ENCODE results near the gene PYCARD.
"Not testable (repeated sequence)": the region's sequence is repeated elsewhere in the genome, so short reads cannot be mapped to it uniquely, and the experiment has no call there.

PYCARD gene

DNA sequence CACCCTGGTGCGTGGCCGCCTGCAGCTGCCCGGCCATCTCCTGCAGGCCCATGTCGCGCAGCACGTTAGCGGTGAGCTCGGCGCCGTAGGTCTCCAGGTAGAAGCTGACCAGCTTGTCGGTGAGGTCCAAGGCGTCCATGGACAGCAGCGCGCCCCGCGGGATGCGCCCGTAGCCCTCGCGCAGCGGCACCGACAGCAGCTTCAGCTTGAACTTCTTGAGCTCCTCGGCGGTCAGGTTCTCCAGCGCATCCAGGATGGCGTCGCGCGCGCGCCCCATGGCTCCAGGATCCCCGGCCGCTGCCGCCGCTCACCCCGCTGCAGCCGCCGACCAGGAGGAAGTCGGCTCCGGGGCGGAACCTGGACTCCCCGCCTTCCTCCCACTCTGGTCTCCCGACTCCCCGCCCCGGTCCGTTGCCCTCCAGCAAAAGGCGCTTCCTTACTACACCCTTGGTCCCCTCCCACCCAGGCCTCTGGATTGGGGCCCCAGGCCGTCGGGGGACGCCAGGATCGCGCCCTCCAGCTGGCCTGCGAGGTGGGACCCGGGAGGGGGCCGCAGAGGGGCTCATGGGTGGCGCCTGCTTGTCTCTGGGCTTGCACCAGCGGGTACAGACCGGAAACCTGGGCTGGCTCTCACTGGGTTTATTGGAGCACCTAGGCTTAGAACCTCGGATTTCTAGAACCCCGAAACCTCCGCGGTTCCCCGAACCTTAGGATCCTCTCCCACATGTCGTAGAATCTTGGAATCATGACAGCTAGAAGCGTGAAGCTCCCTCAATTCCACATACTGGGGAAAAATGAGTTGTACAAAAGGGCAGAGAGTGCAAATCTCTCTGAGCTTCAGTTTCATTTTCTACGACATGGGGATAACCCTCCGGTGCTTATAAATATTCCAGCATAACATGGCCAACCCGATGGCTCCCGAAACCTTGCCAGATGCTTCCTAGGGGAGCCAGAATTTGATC is at the start of gene PYCARD:
Gene PYCARD (minus strand): TSS at position 347 of the 962 bp plus-strand sequence. CDS start 70 bp downstream, at position 277.
- no peak for DNase-seq (ENCODE audit: low read depth, low spot score)

DNA sequence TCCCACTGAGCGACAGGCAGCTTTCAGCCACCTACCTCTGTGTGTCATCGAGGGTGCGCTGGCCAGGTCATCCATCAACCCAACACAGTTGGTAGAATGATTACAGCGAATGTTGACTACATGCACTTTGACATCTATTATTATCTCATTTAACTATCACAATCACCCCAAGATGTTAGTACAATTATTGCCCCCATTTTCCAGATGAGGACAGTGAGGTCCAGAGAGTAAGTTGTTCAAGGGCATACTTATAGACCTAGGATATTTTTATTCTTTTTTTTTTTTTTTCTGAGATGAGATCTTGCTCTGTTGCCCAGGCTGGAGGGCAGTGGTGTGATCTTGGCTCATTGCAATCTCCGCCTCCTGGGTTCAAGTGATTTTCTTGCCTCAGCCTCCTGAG is 48.9 kb upstream of the PYCARD start:
- no peak for DNase-seq (ENCODE audit: low read depth, low spot score)

DNA sequence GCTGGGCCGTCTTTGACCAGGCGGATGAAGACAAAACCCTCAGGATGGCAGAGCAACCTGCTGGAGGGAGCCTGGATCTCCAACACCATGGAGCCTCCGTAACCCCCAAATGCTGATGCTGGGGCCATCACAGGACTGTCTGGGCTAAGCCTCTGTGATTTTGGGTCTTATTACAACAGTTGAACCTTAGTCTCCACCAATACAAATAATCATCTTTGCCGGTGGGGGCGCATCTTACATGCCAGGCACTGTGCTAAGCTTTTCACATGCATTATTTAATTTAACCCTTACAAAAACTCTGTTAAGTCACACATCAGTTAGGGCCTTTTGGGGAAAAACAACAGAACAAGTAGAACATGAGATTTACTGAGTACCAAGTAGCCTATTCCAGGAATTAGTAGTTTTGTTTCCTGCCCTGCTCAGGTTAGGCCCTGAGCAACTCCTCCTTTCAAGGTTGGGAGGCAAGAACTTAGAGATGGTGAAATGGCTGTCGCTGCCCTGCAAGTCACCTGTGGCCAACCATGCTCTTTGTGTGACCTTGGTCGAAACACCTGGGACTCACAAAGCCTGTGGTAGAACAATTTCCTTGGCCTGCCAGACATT is 48.3 kb upstream of the PYCARD start:
- no peak for DNase-seq (ENCODE audit: low read depth, low spot score)

DNA sequence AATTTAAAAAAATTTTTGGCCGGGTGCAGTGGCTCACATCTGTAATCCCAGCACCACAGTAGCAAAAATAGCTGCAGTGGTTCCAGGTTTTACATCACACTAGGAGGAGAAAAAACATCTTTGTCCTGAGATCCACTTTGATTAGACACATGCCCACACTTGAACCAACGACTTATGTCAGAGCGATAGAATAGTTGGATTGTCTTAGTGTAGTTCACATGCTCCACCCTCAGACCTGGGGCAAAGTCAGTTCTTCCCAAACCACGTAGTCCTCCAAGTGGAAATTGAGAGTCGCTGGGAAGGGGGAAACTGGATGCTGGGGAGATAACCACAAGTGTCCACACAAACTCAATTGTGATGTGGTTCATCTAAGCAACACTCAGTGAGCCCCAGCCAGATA is 45.8 kb upstream of the PYCARD start:
- DNase-seq (ENCODE audit: low read depth, low spot score) = no peak

DNA sequence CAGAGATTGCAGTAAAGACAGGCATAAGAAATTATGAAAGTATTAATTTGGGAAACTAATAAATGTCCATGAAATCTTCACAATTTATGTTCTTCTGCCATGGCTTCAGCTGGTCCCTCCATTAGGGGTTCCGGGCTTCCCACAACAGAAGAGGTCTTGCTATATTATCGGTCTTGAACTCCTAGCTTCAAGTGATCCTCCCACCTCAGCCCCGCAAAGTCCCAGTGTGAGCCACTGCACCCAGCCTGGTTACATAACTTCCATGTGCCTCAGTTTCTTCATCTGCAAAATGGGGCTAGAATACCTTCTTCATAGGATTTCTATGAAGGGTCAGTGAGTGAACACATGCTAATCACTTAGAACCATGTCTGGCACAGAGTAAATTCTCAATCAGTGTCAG is 43.7 kb upstream of the PYCARD start:
- no peak for DNase-seq (ENCODE audit: low read depth, low spot score)

DNA sequence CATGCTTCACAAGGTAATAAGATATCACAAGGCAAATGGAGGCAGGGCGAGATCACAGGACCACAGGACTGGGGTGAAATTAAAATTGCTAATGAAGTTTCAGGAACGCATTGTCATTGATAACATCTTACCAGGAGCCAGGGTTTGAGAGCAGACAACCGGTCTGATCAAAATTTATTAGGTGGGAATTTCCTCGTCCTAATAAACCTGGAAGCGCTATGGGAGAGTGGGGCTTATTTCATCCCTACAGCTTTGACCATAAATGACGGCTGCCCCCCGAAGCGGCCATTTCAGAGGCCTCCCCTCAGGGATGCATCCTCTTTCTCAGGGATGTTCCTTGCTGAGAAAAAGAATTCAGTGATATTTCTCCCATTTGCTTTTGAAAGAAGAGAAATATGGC is 43.0 kb upstream of the PYCARD start:
- DNase-seq (ENCODE audit: low read depth, low spot score) = not testable (repeated sequence)

DNA sequence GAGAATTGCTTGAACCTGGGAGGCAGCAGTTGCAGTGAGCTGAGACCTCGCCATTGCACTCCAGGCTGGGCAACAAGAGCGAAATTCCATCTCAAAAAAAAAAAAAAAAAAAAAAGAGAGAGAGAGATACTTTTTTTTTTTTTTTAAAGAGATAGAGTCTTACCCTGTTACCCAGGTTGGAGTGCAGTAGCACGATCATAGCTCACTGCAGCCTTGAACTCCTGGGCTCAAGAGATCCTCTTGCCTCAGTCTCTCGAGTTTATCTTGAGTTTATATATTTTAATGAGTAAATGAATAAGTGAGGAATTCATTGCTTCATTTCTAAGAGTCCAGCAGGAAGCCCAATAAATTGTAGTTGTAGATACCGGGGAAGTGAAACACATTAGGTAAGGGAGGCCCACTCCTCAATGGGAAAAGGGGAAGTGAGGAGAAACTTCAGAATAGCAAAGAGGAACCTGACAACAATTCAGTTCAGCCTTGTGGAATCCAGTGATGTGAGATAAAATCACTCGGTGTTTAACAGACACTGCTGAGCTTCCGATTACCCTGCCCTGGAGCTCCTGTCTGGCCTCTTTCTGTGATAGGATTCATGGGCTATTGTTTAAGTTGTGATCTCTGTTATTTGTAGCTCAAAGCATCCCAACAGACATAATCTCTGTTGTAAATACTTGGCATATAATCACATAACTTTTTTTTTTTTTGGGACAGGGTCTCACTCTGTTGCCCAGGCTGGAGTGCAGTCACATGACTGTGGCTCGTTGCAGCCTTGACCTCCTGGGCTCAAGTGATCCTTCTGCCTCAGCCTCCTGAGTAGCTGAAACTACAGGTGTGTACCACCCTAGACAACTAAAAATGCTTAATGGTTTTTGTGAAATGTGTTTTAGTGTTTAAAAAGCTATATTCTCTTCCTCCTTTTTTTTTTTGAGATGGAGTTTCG is 41.4 kb upstream of the PYCARD start:
- no peak for DNase-seq (ENCODE audit: low read depth, low spot score)

DNA sequence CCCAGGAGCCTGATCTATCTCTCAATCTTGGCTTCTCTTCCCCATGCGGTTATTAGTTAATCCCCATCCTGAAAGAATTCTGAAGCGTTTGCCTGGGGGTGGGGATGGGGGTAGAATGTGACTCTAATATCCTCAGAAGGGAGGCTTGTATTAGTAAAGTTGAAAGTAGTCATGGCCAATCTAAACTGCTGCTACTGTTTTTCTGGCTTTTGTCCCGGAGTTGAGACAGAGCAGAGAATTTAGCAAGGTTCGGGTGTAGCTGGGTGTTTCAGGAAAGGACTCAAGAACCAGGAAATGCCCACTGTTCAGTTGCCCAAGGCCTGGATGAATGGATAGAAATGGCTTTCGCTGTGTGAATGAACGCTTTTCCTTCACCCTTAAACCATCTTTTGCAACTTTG is 39.6 kb upstream of the PYCARD start:
- DNase-seq (ENCODE audit: low read depth, low spot score) = no peak

DNA sequence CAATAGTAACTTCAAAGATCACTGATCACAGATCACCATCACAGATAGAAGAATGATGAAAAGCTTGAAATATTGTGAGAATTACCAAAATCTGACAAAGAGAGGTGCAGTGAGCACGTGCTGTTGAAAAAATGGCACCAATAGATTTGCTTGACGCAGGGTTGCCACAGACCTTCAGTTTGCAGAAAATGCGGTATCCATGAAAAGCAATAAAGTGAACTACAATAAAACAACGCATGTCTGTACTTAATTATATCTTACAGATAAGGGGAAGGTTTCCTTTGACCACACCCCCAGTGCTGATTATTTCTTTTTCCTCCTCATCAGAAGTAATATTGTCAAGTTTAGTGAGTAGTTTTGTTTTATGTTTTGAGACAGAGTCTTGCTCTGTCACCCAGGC is 35.5 kb upstream of the PYCARD start:
- DNase-seq (ENCODE audit: low read depth, low spot score) = no peak

DNA sequence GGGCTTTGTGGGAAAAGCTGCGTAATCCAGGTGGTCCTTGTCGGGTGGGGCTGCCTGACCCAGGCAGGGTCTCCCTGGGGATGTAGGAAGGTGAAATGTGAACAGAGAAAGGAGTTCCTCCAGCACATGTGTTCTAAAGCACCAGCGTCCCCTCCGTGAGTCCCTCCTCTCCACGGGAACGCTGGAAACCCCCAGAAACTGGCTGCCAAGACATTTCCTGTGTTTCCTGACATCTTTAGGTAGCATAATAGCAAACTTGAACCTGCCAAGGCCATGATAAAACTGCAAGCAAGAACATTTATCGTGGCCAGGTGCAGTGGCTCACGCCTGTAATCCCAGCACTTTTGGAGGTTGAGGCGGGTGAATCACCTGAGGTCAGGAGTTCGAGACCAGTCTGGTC is 26.9 kb upstream of the PYCARD start:
- no peak for DNase-seq (ENCODE audit: low read depth, low spot score)

DNA sequence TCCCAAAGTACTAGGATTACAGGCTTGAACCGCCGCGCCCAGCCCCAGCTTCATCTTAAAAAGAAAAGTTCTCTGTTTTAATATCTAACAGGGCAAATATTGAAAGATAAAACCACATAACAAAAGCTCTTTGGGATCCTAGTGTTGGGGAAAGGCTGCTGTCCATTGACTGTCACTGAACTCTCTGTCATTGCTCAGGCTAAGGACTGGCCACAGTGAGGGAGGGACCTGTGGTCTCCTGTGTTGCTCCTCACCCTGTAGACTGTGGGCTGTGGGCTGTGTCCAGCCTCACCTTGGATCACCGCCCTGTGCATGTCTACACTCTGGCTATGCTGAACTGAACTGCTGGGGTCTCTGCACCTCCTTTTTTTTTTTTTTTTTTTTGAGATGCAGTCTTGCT is 25.6 kb upstream of the PYCARD start:
- no peak for DNase-seq (ENCODE audit: low read depth, low spot score)

DNA sequence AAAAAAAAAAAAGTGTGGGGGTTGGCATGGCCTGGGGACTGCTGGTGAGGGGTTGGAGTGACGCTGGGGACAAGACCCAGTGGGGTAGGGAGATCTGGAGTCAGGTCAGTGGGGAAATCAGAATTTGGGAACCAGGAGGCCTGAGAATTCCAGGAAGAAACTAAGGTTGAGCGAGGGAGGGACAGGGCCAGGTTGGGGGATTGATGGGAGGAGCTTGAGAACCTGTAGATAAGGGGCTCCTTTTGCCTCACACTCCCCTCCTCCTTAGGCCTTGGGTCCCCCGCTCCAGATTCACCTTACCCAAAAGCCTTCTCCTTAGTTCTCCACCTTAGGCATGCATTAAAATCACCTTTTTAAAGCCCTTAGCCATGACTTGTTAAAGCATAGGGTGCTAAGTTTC is 22.6 kb upstream of the PYCARD start:
- DNase-seq (ENCODE audit: low read depth, low spot score) = no peak

DNA sequence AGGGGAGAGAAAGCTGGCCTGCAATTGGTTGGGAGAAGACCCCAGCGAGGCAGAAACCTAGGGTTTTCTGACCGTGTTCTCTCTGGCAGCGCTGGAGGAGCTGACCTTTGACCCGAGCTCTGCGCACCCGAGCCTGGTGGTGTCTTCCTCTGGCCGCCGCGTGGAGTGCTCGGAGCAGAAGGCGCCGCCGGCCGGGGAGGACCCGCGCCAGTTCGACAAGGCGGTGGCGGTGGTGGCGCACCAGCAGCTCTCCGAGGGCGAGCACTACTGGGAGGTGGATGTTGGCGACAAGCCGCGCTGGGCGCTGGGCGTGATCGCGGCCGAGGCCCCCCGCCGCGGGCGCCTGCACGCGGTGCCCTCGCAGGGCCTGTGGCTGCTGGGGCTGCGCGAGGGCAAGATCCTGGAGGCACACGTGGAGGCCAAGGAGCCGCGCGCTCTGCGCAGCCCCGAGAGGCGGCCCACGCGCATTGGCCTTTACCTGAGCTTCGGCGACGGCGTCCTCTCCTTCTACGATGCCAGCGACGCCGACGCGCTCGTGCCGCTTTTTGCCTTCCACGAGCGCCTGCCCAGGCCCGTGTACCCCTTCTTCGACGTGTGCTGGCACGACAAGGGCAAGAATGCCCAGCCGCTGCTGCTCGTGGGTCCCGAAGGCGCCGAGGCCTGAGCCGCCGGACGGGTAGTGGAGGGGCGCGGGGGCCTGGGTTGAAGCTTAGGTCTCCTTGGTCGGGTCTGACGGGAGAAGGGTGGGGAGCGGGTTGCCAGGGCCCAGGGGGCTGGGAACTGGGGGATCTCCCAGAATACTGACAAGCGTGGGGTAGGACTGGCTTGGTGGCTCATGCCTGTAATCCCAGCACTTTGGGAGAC is 21.8 kb upstream of the PYCARD start:
- DNase-seq (ENCODE audit: low read depth, low spot score) = no peak

DNA sequence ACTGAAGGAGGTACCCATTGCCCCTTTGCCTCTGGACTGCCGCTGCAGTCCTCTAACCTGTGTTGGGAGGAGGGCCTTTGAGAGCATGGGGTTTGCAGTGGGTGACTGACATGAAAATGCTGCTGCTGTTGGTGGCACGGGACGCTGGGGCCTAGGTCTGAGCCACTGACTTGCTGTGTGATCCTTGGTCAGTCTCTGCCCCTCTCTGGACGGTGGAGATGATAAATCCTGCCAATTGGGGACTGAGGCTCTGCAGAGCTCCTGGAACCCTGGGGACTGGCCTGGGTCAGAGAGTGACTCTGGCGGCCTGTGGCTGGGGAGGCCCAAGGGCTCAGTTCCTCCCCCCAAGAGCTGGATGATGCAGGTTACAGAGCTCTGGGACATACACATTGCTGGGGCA is 20.5 kb upstream of the PYCARD start:
- no peak for DNase-seq (ENCODE audit: low read depth, low spot score)

DNA sequence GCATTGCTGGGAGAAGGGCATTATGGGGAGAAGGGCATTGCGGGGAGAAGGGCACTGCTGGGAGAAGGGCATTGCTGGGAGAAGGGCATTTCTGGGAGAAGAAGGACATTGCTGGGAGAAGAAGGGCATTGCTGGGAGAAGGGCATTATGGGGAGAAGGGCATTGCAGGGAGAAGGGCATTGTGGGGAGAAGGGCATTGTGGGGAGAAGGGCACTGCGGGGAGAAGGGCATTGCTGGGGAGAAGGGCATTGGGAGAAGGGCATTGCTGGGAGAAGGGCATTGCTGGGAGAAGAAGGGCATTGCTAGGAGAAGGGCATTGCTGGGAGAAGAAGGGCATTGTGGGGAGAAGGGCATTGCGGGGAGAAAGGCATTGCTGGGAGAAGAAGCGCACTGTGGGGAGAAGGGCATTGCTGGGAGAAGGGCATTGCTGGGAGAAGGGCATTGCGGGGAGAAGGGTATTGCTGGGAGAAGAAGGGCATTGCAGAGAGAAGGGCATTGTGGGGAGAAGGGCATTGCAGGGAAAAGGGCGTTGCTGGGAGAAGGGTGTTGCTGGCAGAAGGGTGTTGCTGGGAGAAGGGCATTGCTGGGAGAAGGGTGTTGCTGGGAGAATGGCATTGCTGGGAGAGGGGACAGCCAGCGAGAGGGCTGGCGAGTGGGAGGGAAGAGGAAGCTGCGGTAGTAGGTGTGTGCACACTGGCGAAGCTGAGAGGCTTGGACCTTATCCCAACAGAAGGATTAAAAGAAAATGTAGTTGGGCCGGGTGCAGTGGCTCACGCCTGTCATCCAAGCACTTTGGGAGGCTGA is 19.0 kb upstream of the PYCARD start:
- no peak for DNase-seq (ENCODE audit: low read depth, low spot score)

DNA sequence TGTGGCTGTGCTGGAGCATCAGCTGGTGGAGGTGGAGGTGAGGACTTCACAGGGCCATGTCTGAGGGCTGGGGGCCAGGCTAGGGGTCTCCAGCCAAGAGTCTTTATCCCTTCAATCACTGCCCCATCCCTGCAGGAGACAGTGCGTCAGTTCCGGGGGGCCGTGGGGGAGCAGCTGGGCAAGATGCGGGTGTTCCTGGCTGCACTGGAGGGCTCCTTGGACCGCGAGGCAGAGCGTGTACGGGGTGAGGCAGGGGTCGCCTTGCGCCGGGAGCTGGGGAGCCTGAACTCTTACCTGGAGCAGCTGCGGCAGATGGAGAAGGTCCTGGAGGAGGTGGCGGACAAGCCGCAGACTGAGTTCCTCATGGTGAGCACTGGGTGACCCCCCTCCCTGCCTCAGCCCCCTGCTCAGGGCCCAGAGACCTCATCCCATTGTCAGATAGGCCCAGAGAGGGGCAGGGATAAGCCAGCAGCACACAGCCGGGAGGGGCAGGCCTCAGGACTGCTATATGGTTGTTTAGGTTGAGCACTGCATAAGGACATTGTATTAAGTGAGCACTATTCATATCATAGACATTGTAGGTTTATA is 16.7 kb upstream of the PYCARD start:
- DNase-seq (ENCODE audit: low read depth, low spot score) = no peak

DNA sequence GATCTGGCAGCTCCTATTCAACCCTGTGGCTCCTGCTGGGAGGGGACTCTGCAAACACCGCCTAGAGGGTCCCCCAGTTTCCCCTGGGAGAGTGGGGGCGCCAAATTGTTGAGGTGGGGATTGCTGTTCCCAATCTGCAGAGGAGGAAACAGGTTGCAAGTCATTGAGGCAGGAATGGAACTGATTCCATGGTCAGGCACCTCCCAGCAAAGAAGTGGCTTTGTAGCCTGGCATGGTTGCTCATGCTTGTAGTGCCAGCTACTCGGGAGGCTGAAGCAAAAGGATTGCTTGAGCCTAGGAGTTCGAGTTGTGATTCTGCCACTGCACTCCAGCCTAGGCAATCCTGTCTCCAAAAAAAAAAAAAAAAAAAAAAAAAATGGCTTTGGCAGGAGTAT is 14.6 kb upstream of the PYCARD start:
- no peak for DNase-seq (ENCODE audit: low read depth, low spot score)

DNA sequence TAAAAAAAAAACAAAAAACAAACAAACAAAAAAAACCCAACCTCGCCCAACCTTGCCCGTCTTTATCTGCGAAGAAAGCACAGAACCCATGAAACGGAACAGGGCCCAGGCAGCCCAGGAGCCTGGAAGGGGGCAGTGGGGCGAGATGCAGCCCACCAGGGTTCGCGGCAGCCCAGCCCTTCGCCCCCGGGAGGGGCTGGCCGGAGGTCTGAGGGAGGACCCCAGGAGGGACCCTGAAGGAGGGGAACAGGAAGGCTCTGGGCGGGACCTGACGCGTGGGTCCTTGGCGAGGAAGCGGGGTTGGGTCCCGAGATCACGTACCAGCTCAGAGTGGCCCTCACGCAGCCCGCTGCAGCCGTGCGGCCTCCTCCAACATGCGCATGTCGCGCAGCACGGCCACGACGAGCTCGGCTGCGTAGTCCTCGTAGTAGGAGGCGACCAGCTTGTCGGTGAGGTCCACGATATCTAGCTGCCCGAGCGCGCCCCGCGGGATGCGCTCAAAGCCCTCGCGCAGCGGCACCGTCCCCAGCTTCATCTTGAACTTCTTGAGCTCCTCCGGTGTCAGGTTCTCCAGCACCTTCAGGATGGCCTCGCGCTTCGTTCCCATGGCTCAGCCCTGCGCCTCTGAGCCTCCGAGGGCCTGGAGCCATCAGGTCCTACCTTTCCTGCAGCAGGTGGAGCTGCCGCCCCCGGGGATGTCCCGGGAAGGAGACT is 14.0 kb upstream of the PYCARD start, which contains the start of gene PYDC1:
Gene PYDC1 (minus strand): TSS at position 714 of the 714 bp plus-strand sequence. CDS start 107 bp downstream, at position 607.
- no peak for DNase-seq (ENCODE audit: low read depth, low spot score)

Measured in activated CD4-positive, CD25-positive, alpha-beta regulatory T cell treated with anti-CD3 and anti-CD28 coated beads, Interleukin-2, amount 50 U/mL, for 16 hours (primary cell).